Measurements from ENCODE around the gene GIMAP7. TPM values are rescaled to one million over a fixed set of nuclear protein-coding genes. Genes with fewer than 3 reads are reported as not detected.
"Not testable (repeated sequence)": the region's sequence is repeated elsewhere in the genome, so short reads cannot be mapped to it uniquely, and the experiment has no call there.

Gene GIMAP7
- total RNA-seq, 2 donors from 2014 or later: 12.6 to 21.4 TPM

DNA sequence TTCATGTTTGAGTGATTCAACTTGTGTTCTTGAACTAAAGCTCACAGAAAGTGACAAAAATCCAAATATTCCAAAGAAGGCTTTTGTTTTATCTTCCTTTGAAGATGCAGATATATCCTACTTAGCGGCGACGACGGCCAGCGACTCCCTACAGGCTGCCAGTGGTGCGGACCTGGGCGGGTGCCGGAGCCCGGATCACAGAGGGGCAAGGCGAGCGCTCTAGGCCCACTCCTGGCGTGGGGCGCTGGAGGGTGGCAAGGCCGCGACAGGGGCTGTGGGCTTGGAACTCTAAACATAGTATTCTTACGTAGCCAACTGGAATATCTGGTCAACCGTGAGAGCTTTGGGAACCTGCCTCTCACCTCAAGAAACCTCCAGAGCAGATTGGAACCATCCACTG lies 914 bp upstream of the GIMAP7 start:
- ATAC-seq (ENCODE audit: insufficient number of reproducible peaks, low FRiP score, low read depth) (no peak), DNase-seq (ENCODE audit: low spot score) (no peak)
- Histone ChIP-seq H3K27me3 (replicated peaks; ENCODE audit: insufficient read depth) (no peaks in the 10 kb centered on the region), H3K4me1 (ENCODE audit: control insufficient read depth in 1 of 2, low read depth in 2 of 2) (no peaks in the 10 kb centered on the region), H3K9me3 (no peaks in the 10 kb centered on the region), H3K27ac (no peak overlapping the region), H3K36me3 (no peaks in the 10 kb centered on the region), H3K4me3 (no peak overlapping the region)
- TF ChIP-seq CTCF (IDR thresholded peaks at IDR 0.05): no peak

DNA sequence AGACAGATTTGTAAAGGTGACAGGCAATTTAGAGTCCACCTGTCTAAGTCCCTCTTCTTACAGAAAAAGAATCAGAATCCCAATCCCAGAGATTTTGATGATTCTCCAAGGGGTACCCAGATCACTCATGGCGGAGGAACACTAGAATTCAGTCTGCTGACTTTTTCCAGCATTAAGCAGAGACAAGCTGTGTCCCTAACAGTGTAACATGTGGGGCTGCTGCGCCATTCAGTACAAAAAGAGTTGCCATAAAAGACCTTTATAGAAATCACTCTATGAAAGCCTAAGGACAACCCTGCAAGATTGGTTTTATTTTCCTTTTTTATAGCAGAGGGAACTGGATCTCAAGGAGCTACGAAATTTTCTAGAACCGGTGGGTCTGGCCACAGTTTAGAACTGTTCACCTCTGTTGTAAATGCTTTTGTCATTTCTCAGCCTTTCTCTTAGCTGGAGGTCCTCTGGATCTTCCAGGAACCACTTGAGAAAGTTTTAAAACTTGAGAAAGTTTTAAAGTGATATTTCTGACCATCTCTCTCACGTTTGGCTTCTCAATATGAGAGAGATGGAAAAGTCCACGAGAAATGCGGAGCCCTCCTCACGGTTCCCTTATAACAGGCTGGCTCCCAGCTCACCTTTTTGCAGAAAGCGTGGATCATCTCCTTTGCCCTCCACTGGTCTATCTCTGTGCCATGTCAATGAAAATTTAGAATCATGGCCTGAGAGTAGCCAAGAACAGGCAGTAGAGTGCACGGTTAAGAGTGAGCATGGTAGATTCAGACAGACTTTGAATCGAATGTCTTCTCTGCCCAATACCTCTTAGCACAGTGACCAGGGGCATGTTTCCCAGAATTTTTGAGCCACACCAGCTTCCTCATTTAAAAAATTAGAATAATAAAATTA lies 826 bp downstream of the GIMAP7 start:
- H3K4me1 ChIP-seq (ENCODE audit: control insufficient read depth in 1 of 2, low read depth in 2 of 2): no peaks in the 10 kb centered on the region
- ATAC-seq (ENCODE audit: insufficient number of reproducible peaks, low FRiP score, low read depth) (no peak), DNase-seq (ENCODE audit: low spot score) (no peak)
- peak overlapping the region; percentile 68 for H3K4me3 ChIP-seq
- H3K9me3 ChIP-seq: no peaks in the 10 kb centered on the region
- no peak for TF ChIP-seq CTCF (IDR thresholded peaks at IDR 0.05)
- no peaks in the 10 kb centered on the region for H3K27me3 ChIP-seq (replicated peaks; ENCODE audit: insufficient read depth)
- no peaks in the 10 kb centered on the region for H3K36me3 ChIP-seq
- H3K27ac ChIP-seq: peak overlapping the region in 1 of 2 donors; percentile 15

GRCh38 chr7:150516956-150517745 lies 2.5 kb downstream of the GIMAP7 start:
- H3K4me1 ChIP-seq (ENCODE audit: control insufficient read depth in 1 of 2, low read depth in 2 of 2): no peaks in the 10 kb centered on the region
- H3K9me3 ChIP-seq: no peaks in the 10 kb centered on the region
- H3K36me3 ChIP-seq: no peaks in the 10 kb centered on the region
- no peak for DNase-seq (ENCODE audit: low spot score)
- peak overlapping the region; percentile 68 for H3K4me3 ChIP-seq
- no peak for TF ChIP-seq CTCF (IDR thresholded peaks at IDR 0.05)
- no peaks in the 10 kb centered on the region for H3K27me3 ChIP-seq (replicated peaks; ENCODE audit: insufficient read depth)
- ATAC-seq (ENCODE audit: insufficient number of reproducible peaks, low FRiP score, low read depth): no peak
- no peak overlapping the region for H3K27ac ChIP-seq

- H3K9me3 ChIP-seq: no peaks in the 10 kb centered on the region
- ATAC-seq (ENCODE audit: insufficient number of reproducible peaks, low FRiP score, low read depth) (no peak), DNase-seq (ENCODE audit: low spot score) (no peak)
- H3K27me3 ChIP-seq (replicated peaks; ENCODE audit: insufficient read depth): no peaks in the 10 kb centered on the region
- no peaks in the 10 kb centered on the region for H3K4me1 ChIP-seq (ENCODE audit: control insufficient read depth in 1 of 2, low read depth in 2 of 2)
- no peaks in the 10 kb centered on the region for H3K36me3 ChIP-seq
- no peak for TF ChIP-seq CTCF (IDR thresholded peaks at IDR 0.05)
- H3K27ac ChIP-seq: peak overlapping the region in 1 of 2 donors; percentile 8
- H3K4me3 ChIP-seq: peak overlapping the region; percentile 42
Measured at GRCh38 chr7:150519310-150519709, 4.6 kb downstream of the GIMAP7 start.

DNA sequence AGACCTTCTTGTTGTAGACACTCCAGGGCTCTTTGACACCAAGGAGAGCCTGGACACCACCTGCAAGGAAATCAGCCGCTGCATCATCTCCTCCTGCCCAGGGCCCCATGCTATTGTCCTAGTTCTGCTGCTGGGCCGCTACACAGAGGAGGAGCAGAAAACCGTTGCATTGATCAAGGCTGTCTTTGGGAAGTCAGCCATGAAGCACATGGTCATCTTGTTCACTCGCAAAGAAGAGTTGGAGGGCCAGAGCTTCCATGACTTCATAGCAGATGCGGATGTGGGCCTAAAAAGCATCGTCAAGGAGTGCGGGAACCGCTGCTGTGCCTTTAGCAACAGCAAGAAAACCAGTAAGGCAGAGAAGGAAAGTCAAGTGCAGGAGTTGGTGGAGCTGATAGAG lies 5.5 kb downstream of the GIMAP7 start:
- H3K9me3 ChIP-seq: no peaks in the 10 kb centered on the region
- no peak for ATAC-seq (ENCODE audit: insufficient number of reproducible peaks, low FRiP score, low read depth)
- no peaks in the 10 kb centered on the region for H3K36me3 ChIP-seq
- no peaks in the 10 kb centered on the region for H3K27me3 ChIP-seq (replicated peaks; ENCODE audit: insufficient read depth)
- no peak for DNase-seq (ENCODE audit: low spot score)
- H3K4me3 ChIP-seq: peak overlapping the region; percentile 17
- H3K27ac ChIP-seq: peak overlapping the region in 1 of 2 donors; percentile 8
- H3K4me1 ChIP-seq (ENCODE audit: control insufficient read depth in 1 of 2, low read depth in 2 of 2): no peaks in the 10 kb centered on the region
- TF ChIP-seq CTCF (IDR thresholded peaks at IDR 0.05): no peak

- not testable (repeated sequence) for H3K36me3 ChIP-seq; DNase-seq (ENCODE audit: low spot score); ATAC-seq (ENCODE audit: insufficient number of reproducible peaks, low FRiP score, low read depth); H3K4me3 ChIP-seq; H3K27ac ChIP-seq; H3K4me1 ChIP-seq (ENCODE audit: control insufficient read depth in 1 of 2, low read depth in 2 of 2); H3K27me3 ChIP-seq (replicated peaks; ENCODE audit: insufficient read depth); H3K9me3 ChIP-seq
Measured at GRCh38 chr7:150522931-150523330, 8.3 kb downstream of the GIMAP7 start.
